Measurements from ENCODE around the gene ZNRF3.
"Not testable (repeated sequence)": the region's sequence is repeated elsewhere in the genome, so short reads cannot be mapped to it uniquely, and the experiment has no call there.

ZNRF3 gene

GRCh38 chr22:28882878-28883656 is at the start of gene ZNRF3:
TSS of gene ZNRF3 (plus strand) at chr22:28883572. CDS start at chr22:28883767, 195 bp downstream.
- DNase-seq (ENCODE audit: low read depth, low spot score), result peak; percentile 74

GRCh38 chr22:28835630-28836189 is 47.7 kb upstream of the ZNRF3 start:
- no peak for DNase-seq (ENCODE audit: low read depth, low spot score)

- DNase-seq (ENCODE audit: low read depth, low spot score), result no peak
Measured at GRCh38 chr22:28837640-28838039, 45.7 kb upstream of the ZNRF3 start.

- no peak for DNase-seq (ENCODE audit: low read depth, low spot score)
Measured at GRCh38 chr22:28838971-28839370, 44.4 kb upstream of the ZNRF3 start.

- no peak for DNase-seq (ENCODE audit: low read depth, low spot score)
Measured at GRCh38 chr22:28841111-28841510, 42.3 kb upstream of the ZNRF3 start.

- DNase-seq (ENCODE audit: low read depth, low spot score), result no peak
Measured at GRCh38 chr22:28843633-28844032, 39.7 kb upstream of the ZNRF3 start.

- not testable (repeated sequence) for DNase-seq (ENCODE audit: low read depth, low spot score)
Measured at GRCh38 chr22:28844277-28844676, 39.1 kb upstream of the ZNRF3 start.

GRCh38 chr22:28846994-28847393 is 36.4 kb upstream of the ZNRF3 start:
- no peak for DNase-seq (ENCODE audit: low read depth, low spot score)

- peak; percentile 20 for DNase-seq (ENCODE audit: low read depth, low spot score)
Measured at GRCh38 chr22:28855355-28856094, 27.8 kb upstream of the ZNRF3 start.

- DNase-seq (ENCODE audit: low read depth, low spot score), result no peak
Measured at GRCh38 chr22:28856095-28856455, 27.3 kb upstream of the ZNRF3 start.

- no peak for DNase-seq (ENCODE audit: low read depth, low spot score)
Measured at GRCh38 chr22:28857288-28857687, 26.1 kb upstream of the ZNRF3 start.

- no peak for DNase-seq (ENCODE audit: low read depth, low spot score)
Measured at GRCh38 chr22:28864878-28865596, 18.3 kb upstream of the ZNRF3 start.

- no peak for DNase-seq (ENCODE audit: low read depth, low spot score)
Measured at GRCh38 chr22:28867191-28867590, 16.2 kb upstream of the ZNRF3 start.

GRCh38 chr22:28868389-28868788 is 15.0 kb upstream of the ZNRF3 start:
- DNase-seq (ENCODE audit: low read depth, low spot score), result not testable (repeated sequence)

- no peak for DNase-seq (ENCODE audit: low read depth, low spot score)
Measured at GRCh38 chr22:28869736-28870135, 13.6 kb upstream of the ZNRF3 start.

- no peak for DNase-seq (ENCODE audit: low read depth, low spot score)
Measured at GRCh38 chr22:28873183-28873963, 10.0 kb upstream of the ZNRF3 start.

GRCh38 chr22:28874061-28874460 is 9.3 kb upstream of the ZNRF3 start:
- DNase-seq (ENCODE audit: low read depth, low spot score), result no peak

- DNase-seq (ENCODE audit: low read depth, low spot score), result no peak
Measured at GRCh38 chr22:28874811-28875320, 8.5 kb upstream of the ZNRF3 start.

GRCh38 chr22:28882545-28882877 is 861 bp upstream of the ZNRF3 start:
- no peak for DNase-seq (ENCODE audit: low read depth, low spot score)

GRCh38 chr22:28883657-28883916 is 215 bp downstream of the ZNRF3 start:
- no peak for DNase-seq (ENCODE audit: low read depth, low spot score)

- no peak for DNase-seq (ENCODE audit: low read depth, low spot score)
Measured at GRCh38 chr22:28883917-28884746, 760 bp downstream of the ZNRF3 start.
